GM10248 (cell line): ENCODE data around the gene CXCL1.

Experiments used
- CTCF ChIA-PET: fragments of 300-600 bp; sonication (Branson Sonifier 250); formaldehyde crosslinking; extraction: SDS; loops from one replicate; lab custom pipeline; 2021; ENCODE audit warnings: antibody characterized with exemption; lab: Yijun Ruan, JAX
- POLR2A ChIA-PET: fragments of 350-650 bp; sonication (Branson Sonifier 250); formaldehyde crosslinking; extraction: SDS; loops from one replicate; lab custom pipeline; 2020; ENCODE audit warnings: antibody characterized with exemption; lab: Yijun Ruan, JAX
- DNase-seq: peaks from one replicate; pipeline ENCODE4 v3.0.0; 2012; ENCODE audit errors: extremely low spot score
- TF ChIP-seq, protein P1 (sequence below): IDR thresholded peaks from 2 replicates; pipeline ENCODE4 v1.5.1; 2012; ENCODE audit warnings: mild to moderate bottlenecking, low read depth; ENCODE audit errors: extremely low read depth, missing control alignments, control extremely low read depth

CXCL1 gene

GRCh38 chr4:73869130-73870055 lies at the start of gene CXCL1:
CXCL1 (plus strand) TSS chr4:73869393; CDS start chr4:73869471, 78 bp downstream.
- ChIA-PET POLR2A (no interaction called here), CTCF (interaction anchor here (0.8 to 1.2 kb wide), 2 partner anchors 10 to 44 kb away, joined by 3 read pairs; no protein-coding TSS in a partner anchor)
- no peak for DNase-seq
- TF ChIP-seq, protein P1, sequence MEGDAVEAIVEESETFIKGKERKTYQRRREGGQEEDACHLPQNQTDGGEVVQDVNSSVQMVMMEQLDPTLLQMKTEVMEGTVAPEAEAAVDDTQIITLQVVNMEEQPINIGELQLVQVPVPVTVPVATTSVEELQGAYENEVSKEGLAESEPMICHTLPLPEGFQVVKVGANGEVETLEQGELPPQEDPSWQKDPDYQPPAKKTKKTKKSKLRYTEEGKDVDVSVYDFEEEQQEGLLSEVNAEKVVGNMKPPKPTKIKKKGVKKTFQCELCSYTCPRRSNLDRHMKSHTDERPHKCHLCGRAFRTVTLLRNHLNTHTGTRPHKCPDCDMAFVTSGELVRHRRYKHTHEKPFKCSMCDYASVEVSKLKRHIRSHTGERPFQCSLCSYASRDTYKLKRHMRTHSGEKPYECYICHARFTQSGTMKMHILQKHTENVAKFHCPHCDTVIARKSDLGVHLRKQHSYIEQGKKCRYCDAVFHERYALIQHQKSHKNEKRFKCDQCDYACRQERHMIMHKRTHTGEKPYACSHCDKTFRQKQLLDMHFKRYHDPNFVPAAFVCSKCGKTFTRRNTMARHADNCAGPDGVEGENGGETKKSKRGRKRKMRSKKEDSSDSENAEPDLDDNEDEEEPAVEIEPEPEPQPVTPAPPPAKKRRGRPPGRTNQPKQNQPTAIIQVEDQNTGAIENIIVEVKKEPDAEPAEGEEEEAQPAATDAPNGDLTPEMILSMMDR = no peak

DNA sequence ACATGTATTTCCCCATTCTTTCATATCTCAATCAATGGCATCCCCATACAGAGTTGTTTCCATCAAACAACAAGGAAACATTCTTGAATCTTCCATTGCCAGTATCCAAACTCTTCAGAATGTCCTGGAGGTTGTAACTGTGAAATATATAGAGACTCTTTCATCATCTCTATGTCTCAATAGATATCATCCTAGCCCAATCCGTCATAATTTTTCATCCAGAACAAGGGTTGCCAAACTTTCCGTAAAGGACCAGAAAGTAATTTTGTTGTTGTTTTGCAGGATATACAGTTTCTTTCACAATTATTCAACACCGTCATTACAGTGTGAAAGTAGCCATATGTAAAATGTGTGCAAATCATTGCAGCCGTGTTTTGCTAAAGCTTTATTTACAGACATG lies 47.9 kb upstream of the CXCL1 start:
- DNase-seq = no peak
- CTCF ChIA-PET = no interaction called here
- TF ChIP-seq, protein P1 = no peak
- POLR2A ChIA-PET = no interaction called here

DNA sequence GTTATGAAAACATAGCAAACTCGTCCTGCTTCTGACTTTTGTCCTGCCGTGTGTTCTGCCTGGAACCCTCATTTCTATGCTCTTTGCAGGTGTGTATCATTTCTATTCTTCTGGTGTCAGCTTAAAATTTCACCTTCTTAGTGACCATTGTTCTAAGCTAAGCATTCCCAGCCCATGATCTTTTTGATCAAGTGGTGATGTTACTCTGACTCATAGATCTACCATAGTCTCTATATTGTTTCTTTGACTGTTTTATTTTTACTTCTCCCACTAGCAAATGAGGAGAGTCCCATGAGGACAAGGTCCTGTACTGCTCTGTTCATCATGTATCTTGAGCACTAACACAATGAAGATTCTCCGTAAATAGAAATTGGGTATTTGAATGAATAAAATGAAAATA lies 46.8 kb upstream of the CXCL1 start:
- ChIA-PET CTCF (no interaction called here), POLR2A (no interaction called here)
- TF ChIP-seq, protein P1 = no peak
- DNase-seq = no peak

DNA sequence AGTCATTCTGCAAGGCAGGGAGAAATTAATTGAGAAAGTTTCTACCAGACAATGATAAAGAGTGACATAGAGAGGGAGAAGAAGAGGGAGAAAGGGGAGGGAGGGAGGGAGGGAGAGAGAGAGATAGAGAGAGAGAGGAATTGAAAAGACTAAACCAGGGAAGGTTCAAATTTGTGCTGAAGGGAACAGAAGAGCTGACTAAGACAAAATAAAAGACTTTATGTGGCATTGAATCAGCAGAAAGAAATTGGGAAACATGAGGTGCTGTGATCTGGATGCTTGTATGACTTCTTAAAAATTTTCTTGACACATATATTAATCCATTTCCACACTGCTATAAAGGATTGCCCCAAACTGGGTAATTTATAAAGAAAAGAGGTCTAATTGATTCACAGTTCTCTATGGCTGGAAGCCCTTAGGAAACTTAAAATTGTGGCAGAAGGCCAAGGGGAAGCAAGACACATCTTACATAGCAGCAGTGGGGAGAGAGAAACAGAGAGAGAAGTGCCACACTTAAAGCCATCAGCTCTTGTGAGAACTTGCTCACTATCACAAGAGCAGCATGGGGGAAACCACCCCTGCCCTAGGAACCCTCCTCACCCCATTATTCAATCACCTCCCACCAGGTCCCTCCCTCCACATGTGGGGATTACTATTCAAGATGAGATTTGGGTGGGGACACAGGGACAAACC lies 46.2 kb upstream of the CXCL1 start:
- ChIA-PET CTCF (no interaction called here), POLR2A (no interaction called here)

GRCh38 chr4:73823760-73824159 lies 45.4 kb upstream of the CXCL1 start:
- no peak for DNase-seq
- POLR2A ChIA-PET = no interaction called here
- TF ChIP-seq, protein P1 = no peak
- CTCF ChIA-PET = no interaction called here

More for the DNA sequence above, 46.2 kb upstream of the CXCL1 start:
- DNase-seq = no peak
- TF ChIP-seq, protein P1 = no peak

GRCh38 chr4:73828956-73829355 lies 40.2 kb upstream of the CXCL1 start:
- no peak for DNase-seq

More at GRCh38 chr4:73828956-73829355, 40.2 kb upstream of the CXCL1 start:
- CTCF ChIA-PET = no interaction called here
- TF ChIP-seq, protein P1 = no peak
- POLR2A ChIA-PET = no interaction called here
